ENCODE measurements around the gene RSPRY1.

GRCh38 chr16:57190136-57190535 is 4.0 kb downstream of the RSPRY1 start:
- TF ChIP-seq CTCF (IDR thresholded peaks at IDR 0.05) (no peak), EZH2 (IDR thresholded peaks at IDR 0.05) (no peak), EZH2phosphoT487 (IDR thresholded peaks at IDR 0.05) (no peak)

Data from neural progenitor cell (in vitro differentiated cells).